Measurements from ENCODE around the gene FHIT.
"Not testable (repeated sequence)": the region's sequence is repeated elsewhere in the genome, so short reads cannot be mapped to it uniquely, and the experiment has no call there.

Gene FHIT

DNA sequence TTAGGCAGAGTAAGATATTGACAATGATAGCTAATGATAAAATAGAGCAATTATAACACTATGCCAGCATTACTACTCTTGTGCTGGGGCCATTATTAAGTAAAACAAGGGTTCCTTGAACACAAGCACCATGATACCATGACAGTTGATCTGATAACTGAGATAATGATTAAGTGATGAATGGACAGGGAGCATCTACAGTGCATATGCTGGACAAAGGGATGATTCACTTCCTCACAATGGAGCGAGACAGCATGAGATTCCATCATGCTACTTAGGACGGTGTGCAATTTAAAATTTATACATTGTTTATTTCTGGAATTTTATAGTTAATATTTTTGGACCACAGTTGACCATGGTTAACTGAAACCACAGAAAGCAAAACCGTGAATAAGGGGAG lies 156.6 kb downstream of the FHIT start:
- no peak for DNase-seq

GRCh38 chr3:61093364-61093763 lies 157.9 kb downstream of the FHIT start:
- DNase-seq: no peak

DNA sequence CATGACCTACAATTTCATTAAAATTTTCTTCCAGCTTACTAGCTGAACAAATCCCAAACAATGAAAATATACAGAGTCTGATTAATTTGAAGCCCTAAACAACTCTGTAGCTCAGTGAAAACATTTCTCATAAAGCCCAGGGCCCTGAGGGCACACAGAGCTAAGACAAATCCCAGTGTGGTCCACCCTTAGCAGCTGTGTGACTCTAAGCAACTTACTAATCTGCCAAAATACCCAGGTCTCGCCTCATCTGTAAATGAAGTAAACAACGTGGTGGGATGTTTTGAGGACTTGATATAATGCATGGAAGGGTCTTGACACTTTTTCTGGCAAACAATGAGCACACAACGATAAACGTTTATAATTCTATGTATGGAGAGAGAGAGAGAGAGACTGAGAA lies 158.4 kb downstream of the FHIT start:
- DNase-seq: no peak

DNA sequence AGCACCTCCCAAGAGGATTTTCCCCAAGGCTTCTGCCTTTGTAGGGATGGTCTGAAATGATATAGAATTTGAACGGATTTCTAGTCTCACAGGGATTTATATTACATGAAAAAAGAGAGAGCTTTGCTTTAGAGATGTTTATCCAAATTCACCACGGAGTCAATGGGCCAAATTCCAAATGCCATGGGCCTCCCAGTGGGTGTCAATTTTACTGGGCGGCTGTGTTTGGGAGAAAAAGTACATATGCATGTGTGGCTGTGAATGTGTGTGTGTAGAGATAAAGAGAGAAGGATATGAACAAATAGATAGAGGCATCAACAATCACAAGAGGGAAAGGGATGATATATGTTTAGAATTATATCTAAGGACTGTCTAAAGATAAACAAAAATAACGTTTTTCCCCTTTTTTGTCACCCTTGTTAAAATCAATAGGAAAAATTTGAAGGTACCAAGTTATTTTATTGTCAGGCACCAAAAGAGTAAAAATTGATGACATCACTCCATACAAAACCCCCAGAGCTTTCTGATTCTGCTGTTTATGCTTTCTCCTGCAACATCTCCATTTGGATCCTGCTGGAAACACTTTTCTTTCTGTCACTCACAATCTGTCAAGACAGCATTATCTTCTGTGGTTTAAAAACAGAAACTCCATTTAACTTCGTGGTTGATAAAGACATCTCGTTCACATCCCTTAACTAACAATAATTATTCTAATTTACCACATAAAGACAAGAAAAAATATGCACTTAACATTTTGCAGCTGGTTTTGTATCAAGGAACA lies 160.7 kb downstream of the FHIT start:
- no peak for DNase-seq

DNA sequence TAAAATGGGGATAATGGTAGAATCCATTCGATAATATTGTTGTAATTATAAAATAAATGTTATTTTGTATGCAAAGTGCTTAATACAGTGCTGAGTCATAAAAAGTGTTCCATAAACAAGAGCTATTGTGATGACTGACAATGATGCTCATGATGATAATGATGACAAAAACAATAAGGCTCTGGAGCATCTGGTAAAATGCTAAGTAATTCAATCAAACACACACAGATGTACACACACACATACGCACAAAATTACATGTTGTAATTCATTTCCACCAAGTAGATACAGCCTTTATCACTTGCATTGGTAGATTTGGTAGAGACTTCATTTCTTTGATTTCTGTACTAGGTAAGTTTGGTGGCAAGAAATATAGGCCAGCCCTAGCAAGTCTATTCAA lies 163.8 kb downstream of the FHIT start:
- DNase-seq: no peak

DNA sequence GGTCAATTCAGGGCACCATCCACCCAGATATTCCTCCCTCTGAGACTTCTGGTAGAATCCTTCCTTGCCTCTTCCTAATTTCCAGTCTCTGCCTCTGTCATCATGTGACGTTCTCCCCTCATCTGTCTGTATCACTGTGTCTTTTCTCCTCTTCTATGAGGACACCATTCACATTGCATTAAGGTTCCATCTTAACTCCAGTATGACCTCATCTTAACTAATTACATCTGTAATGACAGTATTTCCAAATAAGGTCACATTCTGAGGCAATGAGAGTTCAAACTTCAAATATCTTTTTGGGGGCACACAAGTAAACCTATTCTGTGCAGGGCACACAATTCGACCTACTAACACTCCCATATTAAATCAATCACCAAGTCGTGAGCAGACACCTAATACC lies 169.7 kb downstream of the FHIT start:
- no peak for DNase-seq

GRCh38 chr3:61080737-61081445 lies 170.4 kb downstream of the FHIT start:
- no peak for DNase-seq

DNA sequence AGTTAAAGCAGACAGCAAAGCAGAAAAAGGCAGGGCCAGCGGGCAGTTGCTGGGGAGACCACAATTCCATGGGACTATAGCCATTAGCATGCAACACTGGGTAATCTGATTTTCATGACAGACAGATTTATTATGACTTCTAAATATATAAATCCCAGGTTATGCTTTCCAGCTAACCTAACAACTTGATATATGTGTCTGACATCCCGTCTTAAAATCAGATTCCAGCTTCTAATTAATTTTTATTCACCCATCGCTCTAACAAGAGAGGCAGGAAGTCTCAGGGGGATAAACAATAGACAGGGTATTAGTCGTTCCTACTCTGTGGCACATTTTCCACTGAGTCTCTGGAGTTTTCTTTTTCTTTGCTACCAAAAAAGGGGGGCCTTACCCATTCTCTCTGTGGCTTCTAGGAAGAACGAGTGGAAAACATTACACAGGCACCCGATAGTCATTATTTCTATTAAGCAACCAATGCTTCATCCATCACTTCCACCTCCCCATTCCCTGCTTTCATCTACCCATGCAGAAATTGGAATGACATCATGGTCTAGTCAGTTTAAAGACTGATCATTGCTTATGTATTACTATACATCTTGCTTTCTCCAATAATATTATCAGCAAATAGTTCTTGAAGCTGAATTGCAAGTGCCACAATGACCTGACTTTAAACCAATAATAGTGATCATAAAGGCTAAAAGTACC lies 173.1 kb downstream of the FHIT start:
- DNase-seq: no peak

- no peak for DNase-seq
These were observed 173.7 kb downstream of the FHIT start for GRCh38 chr3:61077551-61077950.

GRCh38 chr3:61074783-61075182 lies 176.5 kb downstream of the FHIT start:
- DNase-seq: no peak

DNA sequence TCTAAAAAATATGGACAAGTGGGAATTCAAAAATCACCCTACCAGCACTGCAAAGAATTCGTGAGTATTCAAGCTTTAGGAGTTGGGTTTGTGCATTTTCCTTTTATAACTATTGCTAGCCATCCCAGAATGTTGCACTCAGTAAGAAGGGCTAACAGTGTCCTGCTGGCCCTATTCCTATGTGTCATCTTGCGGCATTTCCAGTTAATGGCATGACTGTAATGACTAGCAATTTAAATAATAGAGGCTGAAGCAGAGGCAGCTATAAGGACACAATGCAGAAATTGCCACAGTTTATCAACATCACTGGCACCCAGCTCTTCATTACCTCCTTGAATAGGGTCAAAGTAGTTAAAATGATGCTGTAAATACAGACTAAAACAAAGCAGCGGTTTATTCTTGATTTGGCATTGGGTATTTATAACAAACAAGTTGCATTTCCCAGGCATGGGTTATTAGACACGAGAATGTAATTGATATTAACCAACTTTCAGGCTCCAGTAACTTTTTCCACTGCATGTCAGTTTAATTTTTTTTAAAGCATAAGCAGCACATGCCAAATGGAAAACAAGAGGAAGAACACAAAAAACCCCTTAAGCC lies 177.6 kb downstream of the FHIT start:
- DNase-seq: no peak

DNA sequence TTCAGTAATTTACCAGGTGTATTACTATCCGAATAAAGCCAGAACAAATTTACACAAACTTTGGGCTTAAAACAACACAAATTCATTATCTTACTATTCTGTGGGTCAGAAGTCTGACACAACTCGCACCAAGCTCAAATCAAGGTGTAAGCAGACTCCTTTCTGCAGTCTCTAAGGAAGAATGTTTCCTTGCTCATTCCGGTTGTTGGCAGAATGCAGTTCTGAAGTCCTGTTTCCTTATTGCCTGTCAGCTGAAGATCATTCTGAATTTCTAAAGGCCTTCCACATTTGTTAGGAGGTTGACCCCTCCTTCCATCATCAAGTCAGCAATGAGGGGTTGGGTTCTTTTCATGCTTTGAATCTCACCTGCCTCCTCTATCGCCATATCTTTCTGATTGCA lies 183.2 kb downstream of the FHIT start:
- no peak for DNase-seq

GRCh38 chr3:61066800-61067199 lies 184.5 kb downstream of the FHIT start:
- DNase-seq: no peak

- DNase-seq: not testable (repeated sequence)
These were observed 185.0 kb downstream of the FHIT start for GRCh38 chr3:61066222-61066621.

GRCh38 chr3:61065451-61066011 lies 185.7 kb downstream of the FHIT start:
- no peak for DNase-seq

DNA sequence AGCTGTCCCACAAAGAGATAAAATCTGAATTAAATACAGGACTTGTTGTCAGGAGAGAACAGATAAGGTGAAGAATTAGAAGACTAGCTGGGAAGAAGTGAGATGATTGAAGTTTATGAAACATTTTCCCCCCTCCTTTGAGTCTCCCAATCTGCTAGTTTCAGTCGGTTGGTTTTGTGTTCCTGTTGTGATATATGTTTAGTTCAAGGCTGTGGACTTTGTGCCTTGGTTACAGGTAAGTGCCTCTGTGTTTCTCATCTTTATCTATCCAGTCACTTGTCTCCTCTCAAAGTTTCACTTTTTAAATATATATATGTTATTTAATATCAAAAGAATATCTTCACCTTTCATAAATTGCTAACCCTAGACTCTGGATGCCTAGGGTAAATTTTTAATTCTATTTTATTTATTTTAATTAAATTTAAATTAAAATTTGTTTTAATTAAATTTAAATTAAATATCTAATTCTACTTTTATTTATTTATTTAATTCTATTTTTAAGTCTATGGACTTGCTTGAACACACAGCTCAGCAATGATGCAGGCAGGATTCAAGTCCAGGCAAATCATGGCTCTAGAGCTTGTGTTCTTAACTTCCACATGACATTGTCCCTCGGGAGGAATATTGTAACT lies 190.0 kb downstream of the FHIT start:
- DNase-seq: no peak

GRCh38 chr3:61060411-61060861 lies 190.8 kb downstream of the FHIT start:
- DNase-seq: no peak

DNA sequence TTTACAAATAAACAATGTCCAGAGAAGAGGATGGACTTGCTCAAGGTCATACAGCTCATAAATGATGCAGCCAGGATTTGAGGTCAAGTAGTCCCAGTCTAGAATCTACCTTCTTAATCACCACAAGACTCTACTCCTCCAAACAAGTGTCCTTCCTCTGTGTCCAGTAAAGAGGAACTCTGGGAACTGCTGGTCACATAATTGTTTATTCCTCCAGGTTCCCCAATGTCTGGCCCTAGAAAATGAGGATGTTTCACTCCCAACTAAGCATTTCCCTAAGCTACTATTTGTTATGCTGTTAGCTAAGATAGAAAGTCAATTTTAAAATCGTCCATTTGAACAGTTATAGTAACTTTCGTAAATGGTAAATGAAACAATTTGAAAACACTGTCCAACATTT lies 192.4 kb downstream of the FHIT start:
- no peak for DNase-seq

- no peak for DNase-seq
These were observed 193.8 kb downstream of the FHIT start for GRCh38 chr3:61057464-61057863.

DNA sequence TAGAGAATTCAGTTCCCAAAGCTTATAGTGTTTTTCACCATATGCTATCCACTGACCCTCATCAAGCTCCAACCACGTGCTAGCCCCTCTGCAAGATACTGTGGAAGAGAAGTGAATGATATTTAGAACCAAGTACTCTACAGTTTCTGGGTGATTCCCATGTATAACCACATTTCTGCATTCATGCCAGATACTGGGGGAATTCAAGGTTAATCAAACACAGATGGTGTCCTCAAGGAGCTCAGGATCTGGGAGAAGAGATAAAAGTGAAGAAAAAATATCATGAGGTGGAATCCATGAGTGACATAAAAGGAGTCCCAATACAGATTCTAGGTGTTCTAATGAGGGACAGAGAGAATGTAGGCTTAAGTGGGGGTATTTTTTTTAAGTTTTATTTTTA lies 195.8 kb downstream of the FHIT start:
- DNase-seq: no peak

- DNase-seq: no peak
These were observed 197.3 kb downstream of the FHIT start for GRCh38 chr3:61053781-61054496.

DNA sequence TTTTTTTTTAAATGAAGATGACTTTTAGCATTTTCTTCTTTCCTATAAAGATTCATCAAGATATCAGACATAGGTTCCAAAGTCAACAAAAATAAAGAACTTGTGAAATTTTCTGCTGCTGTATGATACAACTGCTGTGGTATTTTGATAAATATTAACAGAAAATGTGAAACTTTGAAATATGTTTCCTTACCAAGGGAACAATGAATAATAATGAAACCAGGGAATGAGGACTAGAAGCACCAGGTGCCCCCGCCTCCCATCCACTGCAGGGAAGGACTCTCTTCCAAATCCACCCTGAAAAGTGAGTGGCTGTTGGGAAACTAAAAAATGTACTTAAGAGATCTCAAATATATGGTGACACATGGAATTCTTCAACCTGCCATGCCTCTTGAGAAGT lies 198.4 kb downstream of the FHIT start:
- DNase-seq: no peak

Measured in central memory CD4-positive, alpha-beta T cell (primary cell).